UCSD-AML1 (cell line): Measurements from ENCODE around the gene SLC47A1.
A peak's percentile ranks its signal among the peaks of the same experiment; 100 is the strongest.
"Not testable (repeated sequence)": the region's sequence is repeated elsewhere in the genome, so short reads cannot be mapped to it uniquely, and the experiment has no call there.

Source experiments
- DNase-seq: peaks from one replicate; lab custom pipeline; 2025; ENCODE audit not compliant: unreplicated experiment; lab: John Stamatoyannopoulos, UW

SLC47A1 gene, protein sequence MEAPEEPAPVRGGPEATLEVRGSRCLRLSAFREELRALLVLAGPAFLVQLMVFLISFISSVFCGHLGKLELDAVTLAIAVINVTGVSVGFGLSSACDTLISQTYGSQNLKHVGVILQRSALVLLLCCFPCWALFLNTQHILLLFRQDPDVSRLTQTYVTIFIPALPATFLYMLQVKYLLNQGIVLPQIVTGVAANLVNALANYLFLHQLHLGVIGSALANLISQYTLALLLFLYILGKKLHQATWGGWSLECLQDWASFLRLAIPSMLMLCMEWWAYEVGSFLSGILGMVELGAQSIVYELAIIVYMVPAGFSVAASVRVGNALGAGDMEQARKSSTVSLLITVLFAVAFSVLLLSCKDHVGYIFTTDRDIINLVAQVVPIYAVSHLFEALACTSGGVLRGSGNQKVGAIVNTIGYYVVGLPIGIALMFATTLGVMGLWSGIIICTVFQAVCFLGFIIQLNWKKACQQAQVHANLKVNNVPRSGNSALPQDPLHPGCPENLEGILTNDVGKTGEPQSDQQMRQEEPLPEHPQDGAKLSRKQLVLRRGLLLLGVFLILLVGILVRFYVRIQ

GRCh38 chr17:19533718-19534561, at the start of gene SLC47A1:
Gene SLC47A1 (plus strand): TSS chr17:19533854. CDS start chr17:19533940, 86 bp downstream.
- no peak for DNase-seq

GRCh38 chr17:19485800-19486340, 47.8 kb upstream of the SLC47A1 start:
- no peak for DNase-seq

DNA sequence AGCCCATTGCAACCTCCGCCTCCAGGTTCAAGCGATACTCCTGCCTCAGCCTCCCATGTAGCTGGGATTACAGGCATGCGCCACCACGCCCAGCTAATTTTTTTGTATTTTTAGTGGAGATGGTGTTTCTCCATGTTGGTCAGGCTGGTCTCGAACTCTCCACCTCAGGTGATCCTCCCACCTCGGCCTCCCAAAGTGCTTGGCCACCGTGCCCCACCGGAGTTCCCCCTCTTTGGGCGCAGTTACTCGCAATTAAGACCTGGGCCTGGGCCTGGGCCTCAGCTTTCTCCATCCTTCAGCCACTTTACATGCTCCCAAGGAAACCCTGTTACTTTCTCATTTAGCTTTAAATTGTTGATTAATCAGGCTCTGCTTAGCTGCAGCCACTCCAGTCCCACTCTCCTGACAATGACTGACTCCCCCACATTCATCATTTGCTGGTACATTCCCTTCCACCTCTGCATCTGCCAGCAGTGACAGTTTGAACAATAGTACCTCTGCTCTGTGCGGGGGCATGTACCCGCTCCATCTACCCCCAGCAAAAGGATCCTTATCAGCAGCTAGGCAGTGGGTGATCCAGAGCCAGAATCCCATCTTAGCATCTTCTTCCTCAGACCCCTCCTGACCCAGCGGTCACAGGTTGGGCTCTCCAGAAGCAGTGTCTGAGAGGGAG, 47.2 kb upstream of the SLC47A1 start:
- DNase-seq: no peak

DNA sequence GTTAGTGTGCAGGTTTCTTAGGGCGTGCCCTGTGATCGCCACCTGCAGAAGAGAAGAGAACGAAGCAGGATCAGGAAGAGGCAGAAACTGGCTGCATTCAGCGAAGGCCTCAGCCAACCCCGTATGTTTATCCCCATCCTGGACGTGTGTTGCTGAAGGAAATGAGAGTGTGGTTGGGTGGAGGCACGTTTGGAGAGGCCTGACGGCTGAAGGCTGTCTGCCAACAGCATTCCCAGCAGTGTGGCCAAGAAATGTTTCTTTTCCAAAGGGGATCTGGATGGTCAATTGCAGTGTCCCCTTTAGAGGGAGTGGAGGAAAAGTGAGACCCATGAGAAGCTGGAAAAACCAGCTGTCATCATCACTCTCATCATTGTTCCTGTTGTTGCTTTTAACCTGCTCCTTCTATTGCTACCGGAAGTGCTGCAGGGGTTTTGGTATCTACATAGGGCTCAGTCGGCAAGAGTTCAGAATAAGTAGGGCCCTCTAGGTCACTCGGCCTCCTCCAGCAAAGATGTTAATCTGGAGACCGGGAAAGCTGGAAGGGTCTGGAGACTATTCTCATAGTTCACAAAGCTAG, 46.5 kb upstream of the SLC47A1 start:
- DNase-seq: no peak

DNA sequence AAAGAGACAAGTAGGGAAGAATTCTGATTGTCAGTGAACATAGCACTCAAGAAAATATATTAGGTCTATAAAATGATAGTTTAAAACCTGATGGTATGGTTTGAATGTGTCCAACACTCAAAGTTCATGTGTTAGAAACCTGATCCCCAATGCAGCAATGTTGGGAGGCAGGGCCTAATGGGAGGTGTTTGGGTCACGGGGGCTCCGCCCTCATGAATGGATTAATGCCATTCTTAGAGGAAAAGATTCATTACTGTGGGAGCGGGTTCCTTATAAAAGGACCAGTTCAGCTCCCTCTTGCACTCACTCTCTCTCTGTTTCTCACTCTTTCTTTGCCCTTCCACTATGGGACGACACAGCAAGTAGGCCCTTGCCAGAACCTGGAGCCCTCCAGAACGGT, 41.5 kb upstream of the SLC47A1 start:
- DNase-seq: no peak

- no peak for DNase-seq
Measured at GRCh38 chr17:19494961-19495806, 38.5 kb upstream of the SLC47A1 start.

DNA sequence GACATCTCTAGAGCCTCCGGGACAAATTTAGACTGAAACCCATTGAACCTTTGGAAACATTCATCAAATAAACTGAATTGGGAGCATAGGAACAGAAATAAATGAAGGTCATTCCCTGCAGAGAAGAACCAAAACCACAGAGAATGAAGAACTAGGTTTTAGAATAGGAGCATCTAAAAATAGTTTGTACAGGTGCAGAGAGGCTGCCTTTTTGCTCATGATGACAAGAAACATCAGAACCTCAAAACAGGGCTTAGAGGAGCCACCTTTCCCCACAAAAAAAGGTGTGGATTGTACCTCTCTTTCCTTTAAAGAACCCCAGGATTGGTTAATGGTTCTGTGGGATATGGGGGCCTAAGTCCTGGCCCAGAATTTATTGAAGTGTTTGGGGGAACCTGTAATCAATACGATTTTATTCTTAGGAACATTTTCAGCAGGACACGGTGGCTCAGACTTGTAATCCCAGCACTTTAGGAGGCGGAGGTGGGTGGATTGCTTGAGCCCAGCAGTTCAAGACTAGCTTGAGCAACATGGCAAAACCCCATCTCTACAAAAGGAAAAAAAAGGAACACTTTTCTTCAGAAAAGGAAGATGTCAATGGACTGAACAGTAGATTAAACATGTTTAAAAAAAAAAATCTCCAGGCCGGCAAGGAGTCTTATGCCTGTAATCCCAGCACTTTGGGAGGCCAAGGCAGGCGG, 37.7 kb upstream of the SLC47A1 start:
- DNase-seq: no peak

DNA sequence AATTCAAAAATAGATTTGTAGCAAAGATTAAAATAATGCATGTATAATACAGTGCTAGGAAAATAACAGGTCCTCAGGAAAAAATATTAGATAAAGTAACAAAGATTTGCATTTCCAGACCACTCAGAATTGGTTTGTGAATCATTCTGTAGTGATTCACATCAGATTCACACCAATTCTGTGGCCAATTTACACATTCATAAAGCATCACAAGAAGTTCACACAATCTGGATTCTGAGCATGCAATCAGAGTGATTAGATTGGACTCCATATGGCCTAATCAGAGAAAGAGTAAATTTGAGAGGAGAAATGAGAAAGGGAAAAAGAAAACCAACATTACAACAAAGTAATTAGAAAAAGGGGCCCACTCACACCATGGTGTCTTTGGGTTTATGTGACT, 36.0 kb upstream of the SLC47A1 start:
- DNase-seq: no peak

- DNase-seq: no peak
Measured at GRCh38 chr17:19501219-19501618, 32.4 kb upstream of the SLC47A1 start.

- no peak for DNase-seq
Measured at GRCh38 chr17:19502517-19502916, 31.1 kb upstream of the SLC47A1 start.

DNA sequence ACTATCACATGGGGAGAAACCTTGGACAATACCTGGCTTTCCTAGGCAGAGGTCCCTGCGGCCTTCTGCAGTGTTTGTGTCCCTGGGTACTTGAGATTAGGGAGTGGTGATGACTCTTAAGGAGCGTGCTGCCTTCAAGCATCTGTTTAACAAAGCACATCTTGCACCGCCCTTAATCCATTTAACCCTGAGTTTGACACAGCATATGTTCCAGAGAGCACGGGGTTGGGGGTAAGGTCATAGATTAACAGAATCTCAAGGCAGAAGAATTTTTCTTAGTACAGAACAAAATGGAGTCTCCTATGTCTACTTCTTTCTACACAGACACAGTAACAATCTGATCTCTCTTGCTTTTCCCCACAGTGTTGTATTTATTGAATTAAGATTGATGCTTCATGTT, 28.1 kb upstream of the SLC47A1 start:
- DNase-seq: not testable (repeated sequence)

DNA sequence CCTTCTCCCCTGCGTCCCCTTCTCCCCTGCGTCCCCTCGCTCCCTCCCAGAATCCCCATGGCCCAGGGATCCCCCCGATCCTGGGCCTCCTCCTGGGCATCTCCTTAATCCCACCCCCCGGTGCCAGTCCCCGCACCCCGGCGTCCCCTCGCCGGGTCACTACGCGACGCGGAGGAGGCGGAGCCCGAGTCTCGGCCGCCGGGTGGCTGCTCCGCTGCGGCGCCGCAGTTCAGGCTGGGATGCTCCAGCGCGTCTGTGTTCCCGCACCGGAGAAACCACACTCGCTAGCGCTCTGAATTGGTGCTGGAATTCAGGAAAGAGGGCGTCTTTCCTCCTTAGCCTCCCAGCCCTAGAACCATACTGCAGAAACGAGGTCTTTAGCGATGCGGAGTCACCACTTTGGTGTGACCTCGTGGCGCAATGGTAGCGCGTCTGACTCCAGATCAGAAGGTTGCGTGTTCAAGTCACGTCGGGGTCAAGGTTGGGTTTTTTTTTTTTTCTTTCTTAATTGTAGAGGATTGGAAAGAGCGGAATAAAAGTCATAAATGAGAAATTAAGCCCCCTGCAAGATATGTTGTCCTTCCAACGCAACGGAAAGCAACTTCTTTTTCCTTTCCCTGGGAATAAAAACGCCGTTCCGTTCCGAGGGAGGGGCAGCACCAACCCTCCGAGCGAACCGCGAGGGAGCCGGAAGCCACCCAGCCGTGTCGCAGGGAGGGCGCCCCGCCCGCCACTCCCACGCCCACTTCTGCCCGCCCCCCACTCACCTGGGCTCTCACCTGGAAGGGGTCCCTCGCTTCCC, 25.7 kb upstream of the SLC47A1 start:
- DNase-seq: peak; percentile 83

DNA sequence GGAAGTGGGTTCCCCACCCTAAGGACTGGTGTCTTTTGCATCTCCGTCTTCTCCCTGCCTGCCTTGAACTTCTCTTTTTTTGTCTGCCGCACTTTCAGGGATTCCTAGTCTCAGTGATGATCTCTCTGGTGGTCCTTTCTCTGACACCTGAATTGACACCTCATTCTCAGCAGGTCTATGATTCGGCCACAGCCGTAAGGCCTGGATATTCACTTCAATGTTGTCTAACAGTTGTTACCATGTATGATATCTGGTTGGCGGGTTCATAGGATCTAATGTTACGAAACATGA, 25.1 kb upstream of the SLC47A1 start:
- no peak for DNase-seq

DNA sequence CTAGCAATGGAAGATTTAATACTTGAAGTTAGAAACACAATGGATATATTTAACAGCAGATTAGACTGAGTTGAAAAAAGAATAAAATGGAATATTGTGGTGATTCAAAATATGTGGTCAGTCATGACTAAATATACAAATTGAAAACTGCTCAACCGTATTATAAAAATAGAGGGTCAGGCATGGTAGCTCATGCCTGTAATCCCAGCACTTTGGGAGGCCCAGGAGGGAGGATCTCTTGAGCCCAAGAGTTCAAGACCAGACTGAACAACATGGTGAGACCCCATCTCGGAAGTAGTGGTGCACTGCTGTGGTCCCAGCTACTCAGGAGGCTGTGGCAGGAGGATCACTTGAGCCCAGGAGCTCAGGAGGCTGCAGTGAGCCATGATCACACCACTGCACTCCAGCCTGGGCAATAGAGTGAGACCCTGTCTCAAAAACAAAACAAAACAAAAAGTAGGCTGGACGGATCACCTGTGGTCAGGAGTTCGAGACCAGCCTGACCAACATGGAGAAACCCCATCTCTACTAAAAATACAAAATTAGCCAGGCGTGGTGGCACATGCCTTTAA, 24.3 kb upstream of the SLC47A1 start:
- not testable (repeated sequence) for DNase-seq

- no peak for DNase-seq
Measured at GRCh38 chr17:19510903-19511302, 22.8 kb upstream of the SLC47A1 start.

- peak; percentile 51 for DNase-seq
Measured at GRCh38 chr17:19513897-19514488, 19.7 kb upstream of the SLC47A1 start.

GRCh38 chr17:19517699-19518098, 16.0 kb upstream of the SLC47A1 start:
- DNase-seq: no peak
